Ovary (tissue), 3 donors: ENCODE results near the gene GABRA4.

Experiments used
- EP300 ChIP-seq: sonication (generic); formaldehyde crosslinking; IDR thresholded peaks from one replicate; pipeline ENCODE4 v1.6.1; 2017; ENCODE audit warnings: antibody characterized with exemption
- POLR2A ChIP-seq: fragments of 450-650 bp; IDR thresholded peaks from one replicate; pipeline ENCODE4 v1.6.1; 2017; ENCODE audit warnings: antibody characterized with exemption, mild to moderate bottlenecking, moderate library complexity
- TF ChIP-seq, protein P1 (sequence below), 3 donors: fragments of 450-650 bp in 2 of 3; fragments of 200-600 bp in 1 of 3; IDR thresholded peaks; one replicate each; pipeline versions ENCODE4 v1.5.1 to v1.8.0; 2016 to 2022; ENCODE audit warnings: antibody characterized with exemption in 3 of 3, mild to moderate bottlenecking in 1 of 3
- donor health status: DM: no; HTN: no; CAD: no.

DNA sequence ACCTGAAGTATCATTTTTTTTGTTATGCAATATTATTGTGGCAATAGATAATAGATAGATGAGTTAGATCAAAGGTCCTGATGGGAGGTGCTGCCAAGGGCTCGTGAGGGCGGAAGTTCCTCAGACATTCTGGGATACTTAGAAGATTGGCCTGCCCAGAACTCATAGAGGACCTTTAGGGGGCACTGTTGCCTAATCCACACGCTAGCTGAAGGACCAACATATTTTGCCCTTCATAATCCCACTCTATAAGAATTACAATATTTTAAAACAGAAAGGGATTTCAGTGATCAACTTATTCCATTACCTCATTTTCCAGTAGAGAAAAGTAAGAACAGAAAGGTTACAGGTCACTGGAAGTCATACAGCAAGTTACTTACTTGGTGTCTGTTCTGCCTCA lies 61.4 kb downstream of the GABRA4 start:
- TF ChIP-seq, protein P1, sequence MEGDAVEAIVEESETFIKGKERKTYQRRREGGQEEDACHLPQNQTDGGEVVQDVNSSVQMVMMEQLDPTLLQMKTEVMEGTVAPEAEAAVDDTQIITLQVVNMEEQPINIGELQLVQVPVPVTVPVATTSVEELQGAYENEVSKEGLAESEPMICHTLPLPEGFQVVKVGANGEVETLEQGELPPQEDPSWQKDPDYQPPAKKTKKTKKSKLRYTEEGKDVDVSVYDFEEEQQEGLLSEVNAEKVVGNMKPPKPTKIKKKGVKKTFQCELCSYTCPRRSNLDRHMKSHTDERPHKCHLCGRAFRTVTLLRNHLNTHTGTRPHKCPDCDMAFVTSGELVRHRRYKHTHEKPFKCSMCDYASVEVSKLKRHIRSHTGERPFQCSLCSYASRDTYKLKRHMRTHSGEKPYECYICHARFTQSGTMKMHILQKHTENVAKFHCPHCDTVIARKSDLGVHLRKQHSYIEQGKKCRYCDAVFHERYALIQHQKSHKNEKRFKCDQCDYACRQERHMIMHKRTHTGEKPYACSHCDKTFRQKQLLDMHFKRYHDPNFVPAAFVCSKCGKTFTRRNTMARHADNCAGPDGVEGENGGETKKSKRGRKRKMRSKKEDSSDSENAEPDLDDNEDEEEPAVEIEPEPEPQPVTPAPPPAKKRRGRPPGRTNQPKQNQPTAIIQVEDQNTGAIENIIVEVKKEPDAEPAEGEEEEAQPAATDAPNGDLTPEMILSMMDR (IDR thresholded peaks at IDR 0.05), result no peak
- TF ChIP-seq EP300, result no peak
- no peak for TF ChIP-seq POLR2A
